ENCODE data around the gene CATSPER3. TPM values are rescaled to one million over a fixed set of nuclear protein-coding genes. Genes with fewer than 3 reads are reported as not detected.

The CATSPER3 gene
- total and polyA plus RNA-seq, 2 of the 13 experiments (the other 11 are each of a cell fraction or from before 2014, with no cell fraction given), result 0.33 to 0.37 TPM

- TF ChIP-seq IRF9 (CRISPR knock-in tag; IDR thresholded peaks at IDR 0.05; ENCODE audit: borderline replicate concordance) (no peak), NR2C2 (CRISPR knock-in tag; IDR thresholded peaks at IDR 0.05; ENCODE audit: borderline replicate concordance) (no peak), JUNB (CRISPR knock-in tag; IDR thresholded peaks at IDR 0.05; ENCODE audit: borderline replicate concordance) (no peak), ARID3A (IDR thresholded peaks at IDR 0.05; ENCODE audit: low read depth, low read length) (no peak), HOXA3 (CRISPR knock-in tag; IDR thresholded peaks at IDR 0.05) (no peak)
- TF ChIP-seq, protein P1, sequence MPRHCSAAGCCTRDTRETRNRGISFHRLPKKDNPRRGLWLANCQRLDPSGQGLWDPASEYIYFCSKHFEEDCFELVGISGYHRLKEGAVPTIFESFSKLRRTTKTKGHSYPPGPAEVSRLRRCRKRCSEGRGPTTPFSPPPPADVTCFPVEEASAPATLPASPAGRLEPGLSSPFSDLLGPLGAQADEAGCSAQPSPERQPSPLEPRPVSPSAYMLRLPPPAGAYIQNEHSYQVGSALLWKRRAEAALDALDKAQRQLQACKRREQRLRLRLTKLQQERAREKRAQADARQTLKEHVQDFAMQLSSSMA (CRISPR knock-in tag; IDR thresholded peaks at IDR 0.05), result no peak
Observed at GRCh38 chr5:135054546-135054945, 86.8 kb downstream of the CATSPER3 start (continued).

DNA sequence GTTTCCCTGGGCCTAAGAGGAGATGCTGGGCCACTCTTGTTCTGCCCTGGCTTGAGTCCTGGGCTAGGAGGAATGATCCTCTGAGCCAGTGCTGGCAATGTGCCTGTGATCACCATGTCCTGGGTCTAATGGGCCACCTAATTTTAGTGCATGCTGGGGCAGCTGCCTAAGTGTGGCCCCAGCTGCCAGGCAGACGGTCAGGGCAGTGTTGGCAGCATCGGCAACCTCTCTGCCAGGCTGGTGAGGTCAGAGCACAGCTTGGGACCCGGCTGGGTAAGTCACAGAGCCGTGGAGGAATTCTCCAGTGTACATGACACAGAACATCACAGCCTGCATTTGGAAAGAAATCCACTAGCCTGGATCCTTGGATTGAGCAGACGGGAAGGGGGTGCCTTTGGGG lies 87.7 kb downstream of the CATSPER3 start:
- H2AFZ ChIP-seq (ENCODE audit: low read length), result no peak overlapping the region
- POLR2A ChIA-PET, result no interaction called here
- DNase-seq (ENCODE audit: low spot score) (no peak), ATAC-seq (no peak), FAIRE-seq (no peak)
- H3K4me2 ChIP-seq (ENCODE audit: low read depth, low read length), result no peak overlapping the region
- no TSS peak for BruUV-seq (replicated peaks)
- no peaks in the 10 kb centered on the region for H4K20me1 ChIP-seq (ENCODE audit: insufficient read depth, low read length)
- H3K4me3 ChIP-seq (replicated peaks in 1 of 3; ENCODE audit: insufficient read depth in 1 of 3, low read depth in 2 of 3, low read length in 3 of 3), result no peak overlapping the region
- 86% methylated on average over 5 of the region's 5 CpGs for WGBS (ENCODE audit: low lambda C conversion rate)
- H3K36me3 ChIP-seq (replicated peaks in 1 of 2; ENCODE audit: control insufficient read depth in 1 of 2, insufficient read depth in 2 of 2, low read length in 2 of 2), result no peaks in the 10 kb centered on the region
- no peak overlapping the region for H3K9ac ChIP-seq (ENCODE audit: insufficient read depth, low read depth, low read length)
- no peaks in the 10 kb centered on the region for H3K27me3 ChIP-seq (ENCODE audit: control insufficient read depth in 1 of 2, insufficient read depth in 2 of 2, low read length in 2 of 2)
- intact Hi-C loops (cut with micrococcal nuclease; ENCODE audit: unreplicated experiment) (no loop called here), in situ Hi-C loops (cut with HindIII; ENCODE audit: extremely low pct_ligation_motif_present, low pct_unique_long_range_greater_than_20kb) (no loop called here)
- H3K27ac ChIP-seq (ENCODE audit: extremely low read length, insufficient read depth, low read length), result no peak overlapping the region
- no peaks in the 10 kb centered on the region for H3K79me2 ChIP-seq (ENCODE audit: insufficient read depth, low read length)
- CTCF ChIA-PET (ENCODE audit: low intra/inter-chr PET ratio, low total read pairs), result no interaction called here
- H3K4me1 ChIP-seq (ENCODE audit: insufficient read depth, low read length), result peaks cover 18% of the 10 kb centered on the region
- no peaks in the 10 kb centered on the region for H3K9me3 ChIP-seq (ENCODE audit: low read length)
- TF ChIP-seq ZNF7 (CRISPR knock-in tag; IDR thresholded peaks at IDR 0.05) (no peak), SATB2 (CRISPR knock-in tag; IDR thresholded peaks at IDR 0.05) (no peak), HNF4G (IDR thresholded peaks at IDR 0.05; ENCODE audit: borderline replicate concordance, low read depth, low read length) (no peak), HNF4G (CRISPR knock-in tag; IDR thresholded peaks at IDR 0.05; ENCODE audit: borderline replicate concordance, low read depth) (no peak), MEIS2 (CRISPR knock-in tag; IDR thresholded peaks at IDR 0.05) (no peak), POLR2G (IDR thresholded peaks at IDR 0.05; ENCODE audit: low read depth, low read length) (no peak), DZIP1 (CRISPR knock-in tag; IDR thresholded peaks at IDR 0.05) (no peak), MBD4 (IDR thresholded peaks at IDR 0.05; ENCODE audit: borderline replicate concordance, low read length) (no peak), BRD4 (CRISPR knock-in tag; IDR thresholded peaks at IDR 0.05) (no peak)
- TF ChIP-seq, protein P2, sequence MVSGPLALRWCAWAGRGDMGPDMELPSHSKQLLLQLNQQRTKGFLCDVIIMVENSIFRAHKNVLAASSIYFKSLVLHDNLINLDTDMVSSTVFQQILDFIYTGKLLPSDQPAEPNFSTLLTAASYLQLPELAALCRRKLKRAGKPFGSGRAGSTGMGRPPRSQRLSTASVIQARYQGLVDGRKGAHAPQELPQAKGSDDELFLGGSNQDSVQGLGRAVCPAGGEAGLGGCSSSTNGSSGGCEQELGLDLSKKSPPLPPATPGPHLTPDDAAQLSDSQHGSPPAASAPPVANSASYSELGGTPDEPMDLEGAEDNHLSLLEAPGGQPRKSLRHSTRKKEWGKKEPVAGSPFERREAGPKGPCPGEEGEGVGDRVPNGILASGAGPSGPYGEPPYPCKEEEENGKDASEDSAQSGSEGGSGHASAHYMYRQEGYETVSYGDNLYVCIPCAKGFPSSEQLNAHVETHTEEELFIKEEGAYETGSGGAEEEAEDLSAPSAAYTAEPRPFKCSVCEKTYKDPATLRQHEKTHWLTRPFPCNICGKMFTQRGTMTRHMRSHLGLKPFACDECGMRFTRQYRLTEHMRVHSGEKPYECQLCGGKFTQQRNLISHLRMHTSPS (CRISPR knock-in tag; IDR thresholded peaks at IDR 0.05; ENCODE audit: low read depth), result no peak
